A549 treated with Mapracorat at 1 μM for 4 hours (cell line): ENCODE results near the gene NAIF1. TPM values are rescaled to one million over a fixed set of nuclear protein-coding genes. Genes with fewer than 3 reads are reported as not detected.

Experiments used
- total RNA-seq: library from RNA; stranded (reverse); fragments of 200-300 nt; extraction: Qiagen RNA extraction; gene quantifications from 5 replicates; pipeline ENCODE4 v1.2.3, GENCODE V29; 2022

The NAIF1 gene
- 4.9 to 8.3 TPM (median 6.4 TPM) in 5 replicates for total RNA-seq

GRCh38 chr9:128066713-128067644 is at the start of gene NAIF1:
Gene NAIF1, minus strand, starts transcription at chr9:128067320. Its CDS starts 219 bp downstream, at chr9:128067101.

GRCh38 chr9:128067645-128068385 is 695 bp upstream of the NAIF1 start, which contains the start of gene SLC25A25:
Gene SLC25A25, plus strand, starts transcription at chr9:128068232. Its CDS starts 88 bp downstream, at chr9:128068320.

Other genes with a start within 250 kb of the NAIF1 start
- gene ENG, start 212.7 kb downstream of the NAIF1 start, total RNA-seq: 0.07 to 0.15 TPM (median 0.10 TPM) in 5 replicates
- 50.6 to 85.5 TPM (median 74.9 TPM) in 5 replicates for gene AK1, start 189.6 kb downstream of the NAIF1 start, total RNA-seq
- 21.1 to 25.8 TPM (median 22.7 TPM) in 5 replicates for gene ST6GALNAC6, start 167.7 kb downstream of the NAIF1 start, total RNA-seq
- 13.8 to 18.8 TPM (median 16.9 TPM) in 5 replicates for gene ST6GALNAC4, start 150.3 kb downstream of the NAIF1 start, total RNA-seq
- gene PIP5KL1, start 136.5 kb downstream of the NAIF1 start, total RNA-seq: 1.0 to 3.5 TPM (median 1.6 TPM) in 5 replicates
- gene DPM2, start 129.5 kb downstream of the NAIF1 start, total RNA-seq: 37.0 to 44.2 TPM (median 41.4 TPM) in 5 replicates
- 43.3 to 63.4 TPM (median 52.2 TPM) in 5 replicates for gene EEIG1, start 86.3 kb downstream of the NAIF1 start, total RNA-seq
- gene SLC25A25, start 912 bp upstream of the NAIF1 start, total RNA-seq: 7.5 to 9.5 TPM (median 9.1 TPM) in 5 replicates
- 71.6 to 105 TPM (median 99.3 TPM) in 5 replicates for gene PTGES2, start 60.4 kb upstream of the NAIF1 start, total RNA-seq
- gene LCN2, start 82.1 kb upstream of the NAIF1 start, total RNA-seq: 2.7 to 5.2 TPM (median 4.3 TPM) in 5 replicates
- gene BBLN, start 92.9 kb upstream of the NAIF1 start, total RNA-seq: 43.1 to 66.3 TPM (median 62.6 TPM) in 5 replicates
- 67.7 to 95.1 TPM (median 82.4 TPM) in 5 replicates for gene CIZ1, start 124.3 kb upstream of the NAIF1 start, total RNA-seq
- 77.9 to 94.3 TPM (median 86.7 TPM) in 5 replicates for gene DNM1, start 136.1 kb upstream of the NAIF1 start, total RNA-seq
- 38.8 to 52.8 TPM (median 45.6 TPM) in 5 replicates for gene GOLGA2, start 208.7 kb upstream of the NAIF1 start, total RNA-seq
- gene SWI5, start 209.0 kb upstream of the NAIF1 start, total RNA-seq: 38.9 to 45.9 TPM (median 42.0 TPM) in 5 replicates